Aorta (tissue), 5 donors: ENCODE results near the gene CXorf49B. TPM values are rescaled to one million over a fixed set of nuclear protein-coding genes. Genes with fewer than 3 reads are reported as not detected.
"Not testable (repeated sequence)": the region's sequence is repeated elsewhere in the genome, so short reads cannot be mapped to it uniquely, and the experiment has no call there.

Experiments used
- ATAC-seq: fragments of 200-7000 bp; cut with Tn5 transposase; one replicate; pipeline ENCODE4 v1.9.1; 2022; ENCODE audit warnings: moderate library complexity; ENCODE audit not compliant: low FRiP score
- DNase-seq, 2 donors: peaks; one replicate each; pipeline ENCODE4 v3.0.0-alpha.2; 2020
- H3K27ac ChIP-seq, 2 donors: one replicate each; pipeline ENCODE4 v1.5.1; 2013; ENCODE audit warnings: low read length in 2 of 2, mild to moderate bottlenecking in 2 of 2, moderate library complexity in 2 of 2, control low read depth in 1 of 2, inconsistent platforms in 1 of 2, low read depth in 1 of 2
- H3K27me3 ChIP-seq, 2 donors: one replicate each; pipeline ENCODE4 v1.6.1; 2013; ENCODE audit warnings: control low read depth in 1 of 2, low read length in 1 of 2, mild to moderate bottlenecking in 1 of 2, moderate library complexity in 1 of 2; ENCODE audit not compliant: insufficient read depth in 2 of 2, control insufficient read depth in 1 of 2
- H3K36me3 ChIP-seq, 2 donors: one replicate each; pipeline ENCODE4 v1.6.1; 2013; ENCODE audit warnings: control low read depth in 1 of 2, low read length in 1 of 2, mild to moderate bottlenecking in 1 of 2; ENCODE audit not compliant: insufficient read depth in 2 of 2, control insufficient read depth in 1 of 2
- H3K4me1 ChIP-seq, 2 donors: one replicate each; pipeline ENCODE4 v1.6.1; 2013; ENCODE audit warnings: low read length in 2 of 2, control low read depth in 1 of 2, mild to moderate bottlenecking in 1 of 2, moderate library complexity in 1 of 2; ENCODE audit not compliant: insufficient read depth in 2 of 2, control insufficient read depth in 1 of 2
- H3K4me3 ChIP-seq, 2 donors: one replicate each; pipeline ENCODE4 v1.5.1; 2013; ENCODE audit warnings: low read length in 2 of 2, control low read depth in 1 of 2, mild to moderate bottlenecking in 1 of 2
- H3K9me3 ChIP-seq: one replicate; pipeline ENCODE4 v1.6.1; 2013; ENCODE audit warnings: mild to moderate bottlenecking, low read length; ENCODE audit not compliant: control insufficient read depth
- WGBS, 2 donors: extraction: QIAGEN DNeasy Blood & Tissue Kit; methylation state at CpG; one replicate each; pipeline ENCODE4 v1.1.7; 2013; 5-methylcytosine and 5-hydroxymethylcytosine counted together
- intact Hi-C, 2 donors: fragments of 100-400 bp; cut with DNase I; formaldehyde crosslinking; loops; one replicate each; pipeline versions ENCODE4 v1.14.2 to v1.15.0; 2022
- polyA plus RNA-seq, 2 donors: library from polyadenylated mRNA; stranded (reverse); fragments of 200-250 nt; gene quantifications; one replicate each; pipeline ENCODE4 v1.2.3, GENCODE V29; 2013
- total RNA-seq, 2 donors: library from RNA; stranded (reverse); fragmentation: NEBNext Ultra II Directional; extraction: Animal tissue kit (Norgen Biotek cat#: 25700); gene quantifications; one replicate each; pipeline ENCODE4 v1.2.1, GENCODE V29; 2021
- donor health status: healthy with polysubstance abuse.
- donor health status: Bipolar disorder and iron deficiency.
- donor health status: DM: no; HTN: no; CAD: no.
- donor health status: DM: no; HTN: no; CAD: no.
- donor health status: DM: yes; HTN: yes; CAD: no.

The CXorf49B gene
- total and polyA plus RNA-seq, 4 donors: not detected

- H3K4me3 ChIP-seq, DNase-seq, intact Hi-C loops, H3K27me3 ChIP-seq, H3K36me3 ChIP-seq, H3K9me3 ChIP-seq, H3K4me1 ChIP-seq, ATAC-seq, H3K27ac ChIP-seq: not testable (repeated sequence)
- no CpG with 5 or more reads among the region's 8 CpGs for WGBS, 2 donors
These were observed 2.5 kb downstream of the CXorf49B start for GRCh38 chrX:71765613-71766012.

- ATAC-seq, H3K4me3 ChIP-seq, H3K4me1 ChIP-seq, H3K27me3 ChIP-seq, DNase-seq, H3K36me3 ChIP-seq, H3K9me3 ChIP-seq, H3K27ac ChIP-seq, intact Hi-C loops: not testable (repeated sequence)
- no CpG with 5 or more reads among the region's 14 CpGs for WGBS, 2 donors
These were observed 4.0 kb downstream of the CXorf49B start for GRCh38 chrX:71767134-71767533.

- intact Hi-C loops, H3K27me3 ChIP-seq, DNase-seq, H3K4me3 ChIP-seq, H3K27ac ChIP-seq, H3K9me3 ChIP-seq, H3K36me3 ChIP-seq, H3K4me1 ChIP-seq, ATAC-seq: not testable (repeated sequence)
- no CpG with 5 or more reads among the region's 12 CpGs for WGBS, 2 donors
These were observed 15.2 kb downstream of the CXorf49B start for GRCh38 chrX:71778322-71778721.

- H3K9me3 ChIP-seq, H3K4me1 ChIP-seq, DNase-seq, intact Hi-C loops, H3K36me3 ChIP-seq, H3K4me3 ChIP-seq, ATAC-seq, H3K27me3 ChIP-seq, H3K27ac ChIP-seq: not testable (repeated sequence)
- WGBS, 2 donors: no CpG with 5 or more reads among the region's 10 CpGs
These were observed 19.2 kb downstream of the CXorf49B start for GRCh38 chrX:71782225-71782949.

DNA sequence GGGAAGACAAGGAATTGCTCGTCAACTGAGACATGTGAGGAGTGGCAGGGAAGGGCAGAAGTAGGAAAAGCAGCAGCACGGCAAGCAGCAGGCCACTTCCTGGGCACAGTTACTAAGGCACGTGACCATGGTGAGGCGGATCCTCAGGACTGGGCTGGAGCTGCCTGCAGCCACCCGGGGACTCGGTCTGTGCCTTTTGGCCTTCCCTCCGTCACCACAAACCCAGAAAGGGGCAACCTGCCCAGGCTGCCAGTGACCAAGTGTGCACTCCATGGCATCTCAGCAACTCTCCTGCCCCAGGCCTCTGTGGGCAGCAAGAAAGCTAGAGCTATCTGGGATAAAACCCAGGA lies 19.8 kb downstream of the CXorf49B start:
- H3K27ac ChIP-seq, H3K4me1 ChIP-seq, H3K36me3 ChIP-seq, H3K27me3 ChIP-seq, ATAC-seq, intact Hi-C loops, DNase-seq, H3K4me3 ChIP-seq, H3K9me3 ChIP-seq: not testable (repeated sequence)
- WGBS, 2 donors: no CpG with 5 or more reads among the region's 7 CpGs

DNA sequence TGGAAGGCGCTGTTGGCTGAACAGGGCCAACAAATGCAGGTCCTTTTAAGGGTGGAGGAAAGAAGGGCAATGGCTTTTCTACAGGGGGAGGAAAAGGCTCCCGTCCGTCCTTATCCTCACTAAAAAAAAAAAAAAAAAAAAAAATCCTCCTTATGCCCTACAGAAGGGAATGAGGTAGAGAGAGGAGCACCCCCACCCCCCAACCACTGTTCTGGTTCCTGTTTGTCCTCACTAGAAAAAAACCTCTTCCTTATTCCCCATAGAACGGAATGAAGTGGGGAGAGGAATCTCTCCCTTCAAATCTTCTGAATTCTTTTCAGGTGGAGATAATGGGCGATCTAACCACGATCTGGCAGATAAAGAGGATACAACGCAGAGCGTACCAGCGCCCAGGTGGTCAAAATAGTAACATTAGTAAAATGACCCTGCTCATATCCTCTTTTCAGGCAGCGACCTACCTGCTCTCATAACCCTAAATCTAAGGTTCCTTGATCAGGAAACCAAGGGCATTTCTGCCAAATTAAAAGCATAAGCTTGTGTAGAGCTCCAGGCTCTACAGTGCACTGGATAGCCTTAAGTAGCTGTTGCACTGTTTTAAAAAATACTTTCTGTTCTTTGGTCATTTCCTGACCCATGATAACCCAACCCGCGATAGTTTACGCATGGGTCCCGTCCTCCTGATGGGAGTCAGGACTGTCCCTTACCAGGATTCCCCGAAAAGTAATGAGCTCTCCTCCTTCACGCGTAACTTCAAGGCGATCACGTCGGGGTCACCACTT lies 20.6 kb downstream of the CXorf49B start:
- WGBS, 2 donors: no CpG with 5 or more reads among the region's 20 CpGs
- intact Hi-C loops: not testable (repeated sequence)

DNA sequence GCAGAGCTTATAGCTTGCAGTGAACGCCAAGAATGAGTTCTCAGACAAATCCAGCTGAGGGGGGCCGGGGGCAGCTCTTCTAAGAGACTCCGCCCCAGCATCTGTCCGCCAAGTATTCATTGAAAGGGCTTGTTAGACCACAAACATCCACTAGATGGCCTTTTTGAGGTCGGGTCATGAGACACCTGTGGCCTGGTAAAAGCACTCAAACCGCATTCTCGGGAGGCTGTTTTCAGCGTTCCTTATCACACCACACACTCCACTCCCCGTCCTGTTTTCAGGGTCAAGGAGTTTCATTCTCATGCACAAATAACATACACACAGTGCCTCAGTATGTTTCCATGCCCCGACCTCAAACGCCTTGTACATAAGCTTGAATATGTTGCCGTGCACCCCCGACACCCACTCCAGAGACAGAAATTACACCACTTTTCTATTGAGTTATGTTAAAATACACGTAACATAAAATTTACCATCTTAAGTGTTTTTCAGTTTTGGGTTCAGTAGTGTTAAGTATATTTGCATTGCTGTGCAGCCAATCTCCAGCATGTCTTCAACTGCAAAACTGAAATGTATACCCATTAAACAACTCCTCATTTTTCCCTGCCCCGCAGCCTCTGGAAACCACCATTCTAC lies 21.3 kb downstream of the CXorf49B start:
- H3K9me3 ChIP-seq, H3K36me3 ChIP-seq, DNase-seq, H3K4me1 ChIP-seq, H3K27ac ChIP-seq, H3K27me3 ChIP-seq, intact Hi-C loops, ATAC-seq, H3K4me3 ChIP-seq: not testable (repeated sequence)
- WGBS, 2 donors: no CpG with 5 or more reads among the region's 15 CpGs

More for the DNA sequence above, 20.6 kb downstream of the CXorf49B start:
- not testable (repeated sequence) for H3K27ac ChIP-seq, H3K4me3 ChIP-seq, H3K4me1 ChIP-seq, H3K27me3 ChIP-seq, H3K9me3 ChIP-seq, ATAC-seq, DNase-seq, H3K36me3 ChIP-seq

- H3K4me1 ChIP-seq, ATAC-seq, H3K4me3 ChIP-seq, intact Hi-C loops, H3K27ac ChIP-seq, H3K27me3 ChIP-seq, H3K36me3 ChIP-seq, H3K9me3 ChIP-seq, DNase-seq: not testable (repeated sequence)
- WGBS, 2 donors: 77 to 87% methylated on average over 5 of the region's 5 CpGs
These were observed 43.3 kb downstream of the CXorf49B start for GRCh38 chrX:71806450-71806849.
